ENCODE data around the gene CHD2.

DNA sequence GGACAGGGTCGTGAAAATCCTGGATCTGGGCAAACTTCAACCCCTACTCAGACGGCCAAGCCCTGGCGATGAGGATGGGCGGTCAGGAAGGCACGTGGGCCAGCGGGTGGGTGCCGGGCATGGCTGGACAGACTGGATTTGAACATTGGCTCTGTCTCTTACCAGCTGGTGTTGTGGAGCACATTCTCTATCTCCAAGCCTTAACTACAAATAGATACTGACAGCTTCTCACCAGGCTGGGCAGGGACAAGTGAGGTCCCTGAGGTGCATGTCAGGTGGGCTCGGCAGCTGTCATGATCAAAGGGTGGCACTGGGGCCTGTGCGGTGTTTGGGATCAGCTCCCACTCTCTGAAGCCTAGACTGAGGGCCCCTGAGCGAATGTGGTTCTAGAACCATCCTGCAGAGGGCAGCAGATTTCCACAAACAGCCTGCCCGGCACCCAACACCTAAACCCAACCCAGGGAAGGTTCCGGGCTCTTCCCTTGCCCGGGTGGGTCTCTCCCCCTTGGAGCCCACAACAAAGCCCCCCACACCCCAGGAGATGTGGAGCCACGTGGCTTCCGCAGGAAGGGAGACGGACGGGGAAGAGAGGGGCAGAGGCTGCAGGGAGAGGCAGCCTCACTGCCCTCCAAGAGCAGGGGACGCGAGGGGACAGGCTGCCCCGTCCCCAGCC, 130.4 kb downstream of the CHD2 start:
- TF ChIP-seq CTCF (IDR thresholded peaks at IDR 0.05) (peak; percentile 92), REST (IDR thresholded peaks at IDR 0.05; ENCODE audit: insufficient read depth in 1 of 2, low read depth in 2 of 2, low read length in 1 of 2) (no peak), SIN3A (IDR thresholded peaks at IDR 0.05; ENCODE audit: borderline replicate concordance, insufficient read depth, low read depth, low read length) (no peak), POLR2AphosphoS5 (IDR thresholded peaks at IDR 0.05; ENCODE audit: low read depth, low read length) (peak; percentile 13; the same call in 1 of the 2 replicates), TCF7L2 (IDR thresholded peaks at IDR 0.05; ENCODE audit: low read depth, low read length) (peak; percentile 83)
